Measurements from ENCODE around the gene DTWD2.

GRCh38 chr5:118931564-118931963, 56.8 kb downstream of the DTWD2 start:
- TF ChIP-seq, protein P1, sequence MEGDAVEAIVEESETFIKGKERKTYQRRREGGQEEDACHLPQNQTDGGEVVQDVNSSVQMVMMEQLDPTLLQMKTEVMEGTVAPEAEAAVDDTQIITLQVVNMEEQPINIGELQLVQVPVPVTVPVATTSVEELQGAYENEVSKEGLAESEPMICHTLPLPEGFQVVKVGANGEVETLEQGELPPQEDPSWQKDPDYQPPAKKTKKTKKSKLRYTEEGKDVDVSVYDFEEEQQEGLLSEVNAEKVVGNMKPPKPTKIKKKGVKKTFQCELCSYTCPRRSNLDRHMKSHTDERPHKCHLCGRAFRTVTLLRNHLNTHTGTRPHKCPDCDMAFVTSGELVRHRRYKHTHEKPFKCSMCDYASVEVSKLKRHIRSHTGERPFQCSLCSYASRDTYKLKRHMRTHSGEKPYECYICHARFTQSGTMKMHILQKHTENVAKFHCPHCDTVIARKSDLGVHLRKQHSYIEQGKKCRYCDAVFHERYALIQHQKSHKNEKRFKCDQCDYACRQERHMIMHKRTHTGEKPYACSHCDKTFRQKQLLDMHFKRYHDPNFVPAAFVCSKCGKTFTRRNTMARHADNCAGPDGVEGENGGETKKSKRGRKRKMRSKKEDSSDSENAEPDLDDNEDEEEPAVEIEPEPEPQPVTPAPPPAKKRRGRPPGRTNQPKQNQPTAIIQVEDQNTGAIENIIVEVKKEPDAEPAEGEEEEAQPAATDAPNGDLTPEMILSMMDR (conservative IDR thresholded peaks at IDR 0.05; ENCODE audit: low read length): no peak
- no peak for TF ChIP-seq EZH2phosphoT487 (IDR thresholded peaks at IDR 0.05; ENCODE audit: borderline replicate concordance)
